ENCODE measurements around the gene ANKDD1B. TPM values are rescaled to one million over a fixed set of nuclear protein-coding genes. Genes with fewer than 3 reads are reported as not detected.

Gene ANKDD1B
- total RNA-seq, 1 experiment from 2014 or later, result 0.84 TPM

DNA sequence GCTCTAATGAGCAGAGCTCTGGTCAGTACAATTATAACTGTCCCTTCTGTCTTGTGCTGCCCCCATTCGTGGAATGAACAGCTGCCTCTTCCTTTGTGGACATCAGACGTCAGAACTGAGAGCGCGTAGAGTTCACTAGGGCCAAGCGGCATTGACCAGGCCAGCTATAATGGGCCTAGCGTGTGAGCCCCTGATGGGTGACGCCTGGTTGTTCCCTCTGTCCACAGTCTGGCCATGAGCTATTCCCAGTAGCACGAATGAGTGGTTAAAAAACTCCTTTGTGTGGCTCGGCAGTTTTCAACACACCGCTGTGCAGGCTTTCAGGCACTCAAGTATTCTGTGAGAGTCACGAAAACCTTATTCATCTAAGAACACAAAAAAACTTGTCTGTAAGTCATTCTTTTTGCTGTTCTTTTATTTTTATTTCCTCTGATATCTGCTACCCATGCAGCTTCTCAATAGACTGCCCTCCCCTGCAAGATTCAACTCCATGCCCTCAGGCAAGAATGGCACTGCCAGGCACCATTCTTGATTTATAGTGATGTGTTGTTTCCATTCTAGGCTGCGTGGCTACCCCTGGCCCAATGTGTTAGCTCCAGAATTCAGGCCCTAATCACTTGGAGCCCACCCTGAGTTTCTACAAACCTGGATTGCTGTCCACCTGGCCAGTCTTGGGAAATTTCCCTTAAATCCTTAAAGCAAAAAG lies 52.5 kb downstream of the ANKDD1B start:
- ATAC-seq (no peak), DNase-seq (ENCODE audit: low read depth, low spot score) (no peak)
- Histone ChIP-seq H3K27ac (ENCODE audit: low read depth, low read length) (no peak overlapping the region), H3K9ac (ENCODE audit: low read length) (no peak overlapping the region), H3K79me2 (ENCODE audit: insufficient read depth, low read length) (no peaks in the 10 kb centered on the region), H3K36me3 (ENCODE audit: control insufficient read depth in 1 of 2, insufficient read depth in 2 of 2, low read length in 2 of 2) (no peaks in the 10 kb centered on the region), H2AFZ (ENCODE audit: low read depth, low read length, poor library complexity, severe bottlenecking) (no peak overlapping the region), H3K9me3 (ENCODE audit: control insufficient read depth in 1 of 2, insufficient read depth in 1 of 2, low read depth in 1 of 2, low read length in 2 of 2) (no peaks in the 10 kb centered on the region), H3K4me2 (ENCODE audit: low read length) (no peak overlapping the region), H3K27me3 (ENCODE audit: insufficient read depth, low read length) (no peaks in the 10 kb centered on the region), H3K4me1 (ENCODE audit: control insufficient read depth in 1 of 2, insufficient read depth in 2 of 2, low read length in 2 of 2) (no peaks in the 10 kb centered on the region), H4K20me1 (ENCODE audit: insufficient read depth) (no peaks in the 10 kb centered on the region), H3K9me2 (ENCODE audit: insufficient read depth) (no peaks in the 10 kb centered on the region), H3K4me3 (replicated peaks in 1 of 2; ENCODE audit: low read depth in 1 of 2, low read length in 2 of 2) (no peak overlapping the region)
- CTCF ChIA-PET, result interaction anchor here (0.9 kb wide), 1 partner anchor 17 kb away, joined by 3 read pairs; no protein-coding TSS in a partner anchor
- intact Hi-C loops (cut with micrococcal nuclease), result no loop called here
- RAD21 ChIA-PET (ENCODE audit: low non-redundant PET in 1 of 2, low total read pairs in 2 of 2, uncharacterized antibody in 2 of 2, unreplicated experiment in 2 of 2), result no interaction called here
- POLR2A ChIA-PET, result no interaction called here
- TF ChIP-seq JUND (IDR thresholded peaks at IDR 0.05) (no peak), EZH2 (IDR thresholded peaks at IDR 0.05) (no peak), SIN3A (IDR thresholded peaks at IDR 0.05; ENCODE audit: low read depth) (no peak), CBX3 (IDR thresholded peaks at IDR 0.05; ENCODE audit: low read depth) (no peak), EZH2phosphoT487 (IDR thresholded peaks at IDR 0.05; ENCODE audit: borderline replicate concordance) (no peak), RAD21 (IDR thresholded peaks at IDR 0.05; ENCODE audit: low read depth) (no peak), POLR2A (IDR thresholded peaks at IDR 0.05; ENCODE audit: borderline replicate concordance, extremely low read depth, insufficient read depth, insufficient read length) (no peak), TCF7L2 (IDR thresholded peaks at IDR 0.05; ENCODE audit: borderline replicate concordance, extremely low read depth, insufficient read depth, insufficient read length) (no peak), ZFX (IDR thresholded peaks at IDR 0.05) (no peak), SRF (IDR thresholded peaks at IDR 0.05; ENCODE audit: low read depth) (no peak)
- TF ChIP-seq, protein P1, sequence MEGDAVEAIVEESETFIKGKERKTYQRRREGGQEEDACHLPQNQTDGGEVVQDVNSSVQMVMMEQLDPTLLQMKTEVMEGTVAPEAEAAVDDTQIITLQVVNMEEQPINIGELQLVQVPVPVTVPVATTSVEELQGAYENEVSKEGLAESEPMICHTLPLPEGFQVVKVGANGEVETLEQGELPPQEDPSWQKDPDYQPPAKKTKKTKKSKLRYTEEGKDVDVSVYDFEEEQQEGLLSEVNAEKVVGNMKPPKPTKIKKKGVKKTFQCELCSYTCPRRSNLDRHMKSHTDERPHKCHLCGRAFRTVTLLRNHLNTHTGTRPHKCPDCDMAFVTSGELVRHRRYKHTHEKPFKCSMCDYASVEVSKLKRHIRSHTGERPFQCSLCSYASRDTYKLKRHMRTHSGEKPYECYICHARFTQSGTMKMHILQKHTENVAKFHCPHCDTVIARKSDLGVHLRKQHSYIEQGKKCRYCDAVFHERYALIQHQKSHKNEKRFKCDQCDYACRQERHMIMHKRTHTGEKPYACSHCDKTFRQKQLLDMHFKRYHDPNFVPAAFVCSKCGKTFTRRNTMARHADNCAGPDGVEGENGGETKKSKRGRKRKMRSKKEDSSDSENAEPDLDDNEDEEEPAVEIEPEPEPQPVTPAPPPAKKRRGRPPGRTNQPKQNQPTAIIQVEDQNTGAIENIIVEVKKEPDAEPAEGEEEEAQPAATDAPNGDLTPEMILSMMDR (IDR thresholded peaks at IDR 0.05 in 2 of 3, conservative IDR thresholded peaks at IDR 0.05 in 1 of 3; ENCODE audit: borderline replicate concordance in 1 of 3, insufficient read depth in 1 of 3, low read depth in 2 of 3, low read length in 2 of 3), result no peak
- TF ChIP-seq, protein P2, sequence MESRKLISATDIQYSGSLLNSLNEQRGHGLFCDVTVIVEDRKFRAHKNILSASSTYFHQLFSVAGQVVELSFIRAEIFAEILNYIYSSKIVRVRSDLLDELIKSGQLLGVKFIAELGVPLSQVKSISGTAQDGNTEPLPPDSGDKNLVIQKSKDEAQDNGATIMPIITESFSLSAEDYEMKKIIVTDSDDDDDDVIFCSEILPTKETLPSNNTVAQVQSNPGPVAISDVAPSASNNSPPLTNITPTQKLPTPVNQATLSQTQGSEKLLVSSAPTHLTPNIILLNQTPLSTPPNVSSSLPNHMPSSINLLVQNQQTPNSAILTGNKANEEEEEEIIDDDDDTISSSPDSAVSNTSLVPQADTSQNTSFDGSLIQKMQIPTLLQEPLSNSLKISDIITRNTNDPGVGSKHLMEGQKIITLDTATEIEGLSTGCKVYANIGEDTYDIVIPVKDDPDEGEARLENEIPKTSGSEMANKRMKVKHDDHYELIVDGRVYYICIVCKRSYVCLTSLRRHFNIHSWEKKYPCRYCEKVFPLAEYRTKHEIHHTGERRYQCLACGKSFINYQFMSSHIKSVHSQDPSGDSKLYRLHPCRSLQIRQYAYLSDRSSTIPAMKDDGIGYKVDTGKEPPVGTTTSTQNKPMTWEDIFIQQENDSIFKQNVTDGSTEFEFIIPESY (IDR thresholded peaks at IDR 0.05; ENCODE audit: extremely low read depth, insufficient replicate concordance, low read length), result no peak
- TF ChIP-seq, protein P3, sequence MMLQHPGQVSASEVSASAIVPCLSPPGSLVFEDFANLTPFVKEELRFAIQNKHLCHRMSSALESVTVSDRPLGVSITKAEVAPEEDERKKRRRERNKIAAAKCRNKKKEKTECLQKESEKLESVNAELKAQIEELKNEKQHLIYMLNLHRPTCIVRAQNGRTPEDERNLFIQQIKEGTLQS (IDR thresholded peaks at IDR 0.05), result no peak
- TF ChIP-seq, protein P4, sequence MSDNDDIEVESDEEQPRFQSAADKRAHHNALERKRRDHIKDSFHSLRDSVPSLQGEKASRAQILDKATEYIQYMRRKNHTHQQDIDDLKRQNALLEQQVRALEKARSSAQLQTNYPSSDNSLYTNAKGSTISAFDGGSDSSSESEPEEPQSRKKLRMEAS (IDR thresholded peaks at IDR 0.05), result no peak
- BruUV-seq (replicated peaks), result no TSS peak

All from HCT116 (cell line).